H1 (cell line): ENCODE data around the gene HM13. TPM values are rescaled to one million over a fixed set of nuclear protein-coding genes. Genes with fewer than 3 reads are reported as not detected.

ENCODE experiments used
- BACH1 ChIP-seq: IDR thresholded peaks from 2 replicates; pipeline ENCODE4 v1.6.1; 2012; ENCODE audit warnings: low read length, improper control_type of control experiment
- SIN3A ChIP-seq, 2 experiments: IDR thresholded peaks in 1 of 2; conservative IDR thresholded peaks in 1 of 2; 2 replicates each; pipeline ENCODE4 v1.6.1; 2011 to 2012; ENCODE audit warnings: low read length in 2 of 2, improper control_type of control experiment in 1 of 2, low read depth in 1 of 2, mild to moderate bottlenecking in 1 of 2
- polyA plus RNA-seq, 7 experiments: library from polyadenylated mRNA; depleted of rRNA in 3 of 7; stranded (reverse) in 5 of 7; unstranded in 2 of 7; fragments of >200 nt in 5 of 7; fragments of 200-250 nt in 2 of 7; gene quantifications; 1 replicate in 5 of 7; 2 replicates in 1 of 7; 4 replicates in 1 of 7; pipeline versions ENCODE4 v1.2.1 to v1.2.3, GENCODE V29; 2011 to 2013; ENCODE audit warnings: missing spikeins in 2 of 7, mixed read lengths in 2 of 7
- total RNA-seq: library from RNA; stranded (reverse); fragmentation: NEBNext Ultra II Directional; extraction: Animal tissue kit (Norgen Biotek cat#: 25700); gene quantifications from 2 replicates; pipeline ENCODE4 v1.2.1, GENCODE V29; 2021
- TF ChIP-seq, protein P1 (sequence below): fragments of 300-600 bp; sonication (generic); IDR thresholded peaks from 2 replicates; pipeline ENCODE4 v1.7.1; 2012; ENCODE audit warnings: low read length, moderate library complexity, mild to moderate bottlenecking, inconsistent platforms; ENCODE audit not compliant: insufficient replicate concordance
- TF ChIP-seq, protein P2 (sequence below): IDR thresholded peaks from 2 replicates; pipeline ENCODE4 v1.6.1; 2012; ENCODE audit warnings: low read length, inconsistent platforms

The HM13 gene
- total and polyA plus RNA-seq, 2 of the 8 experiments (the other 6 are each of a cell fraction or from before 2014, with no cell fraction given): 118 to 183 TPM

DNA sequence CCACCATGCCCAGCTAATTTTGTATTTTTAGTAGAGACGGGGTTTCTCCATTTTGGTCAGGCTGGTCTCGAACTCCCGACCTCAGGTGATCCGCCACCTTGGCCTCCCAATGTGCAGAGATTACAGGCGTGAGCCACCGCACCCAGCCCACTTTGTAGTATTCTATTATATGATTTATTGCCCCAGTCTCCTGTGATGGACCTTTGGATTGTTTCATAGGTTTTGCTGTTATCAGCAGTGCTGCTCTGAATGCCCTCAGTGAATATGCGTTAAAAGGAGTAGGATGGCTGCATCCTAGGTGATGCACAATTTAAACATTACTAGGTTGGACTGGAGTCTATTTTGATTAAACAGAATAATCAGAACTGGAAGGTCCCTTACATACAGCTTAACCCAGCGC, 101.2 kb downstream of the HM13 start (continued):
- TF ChIP-seq, protein P1, sequence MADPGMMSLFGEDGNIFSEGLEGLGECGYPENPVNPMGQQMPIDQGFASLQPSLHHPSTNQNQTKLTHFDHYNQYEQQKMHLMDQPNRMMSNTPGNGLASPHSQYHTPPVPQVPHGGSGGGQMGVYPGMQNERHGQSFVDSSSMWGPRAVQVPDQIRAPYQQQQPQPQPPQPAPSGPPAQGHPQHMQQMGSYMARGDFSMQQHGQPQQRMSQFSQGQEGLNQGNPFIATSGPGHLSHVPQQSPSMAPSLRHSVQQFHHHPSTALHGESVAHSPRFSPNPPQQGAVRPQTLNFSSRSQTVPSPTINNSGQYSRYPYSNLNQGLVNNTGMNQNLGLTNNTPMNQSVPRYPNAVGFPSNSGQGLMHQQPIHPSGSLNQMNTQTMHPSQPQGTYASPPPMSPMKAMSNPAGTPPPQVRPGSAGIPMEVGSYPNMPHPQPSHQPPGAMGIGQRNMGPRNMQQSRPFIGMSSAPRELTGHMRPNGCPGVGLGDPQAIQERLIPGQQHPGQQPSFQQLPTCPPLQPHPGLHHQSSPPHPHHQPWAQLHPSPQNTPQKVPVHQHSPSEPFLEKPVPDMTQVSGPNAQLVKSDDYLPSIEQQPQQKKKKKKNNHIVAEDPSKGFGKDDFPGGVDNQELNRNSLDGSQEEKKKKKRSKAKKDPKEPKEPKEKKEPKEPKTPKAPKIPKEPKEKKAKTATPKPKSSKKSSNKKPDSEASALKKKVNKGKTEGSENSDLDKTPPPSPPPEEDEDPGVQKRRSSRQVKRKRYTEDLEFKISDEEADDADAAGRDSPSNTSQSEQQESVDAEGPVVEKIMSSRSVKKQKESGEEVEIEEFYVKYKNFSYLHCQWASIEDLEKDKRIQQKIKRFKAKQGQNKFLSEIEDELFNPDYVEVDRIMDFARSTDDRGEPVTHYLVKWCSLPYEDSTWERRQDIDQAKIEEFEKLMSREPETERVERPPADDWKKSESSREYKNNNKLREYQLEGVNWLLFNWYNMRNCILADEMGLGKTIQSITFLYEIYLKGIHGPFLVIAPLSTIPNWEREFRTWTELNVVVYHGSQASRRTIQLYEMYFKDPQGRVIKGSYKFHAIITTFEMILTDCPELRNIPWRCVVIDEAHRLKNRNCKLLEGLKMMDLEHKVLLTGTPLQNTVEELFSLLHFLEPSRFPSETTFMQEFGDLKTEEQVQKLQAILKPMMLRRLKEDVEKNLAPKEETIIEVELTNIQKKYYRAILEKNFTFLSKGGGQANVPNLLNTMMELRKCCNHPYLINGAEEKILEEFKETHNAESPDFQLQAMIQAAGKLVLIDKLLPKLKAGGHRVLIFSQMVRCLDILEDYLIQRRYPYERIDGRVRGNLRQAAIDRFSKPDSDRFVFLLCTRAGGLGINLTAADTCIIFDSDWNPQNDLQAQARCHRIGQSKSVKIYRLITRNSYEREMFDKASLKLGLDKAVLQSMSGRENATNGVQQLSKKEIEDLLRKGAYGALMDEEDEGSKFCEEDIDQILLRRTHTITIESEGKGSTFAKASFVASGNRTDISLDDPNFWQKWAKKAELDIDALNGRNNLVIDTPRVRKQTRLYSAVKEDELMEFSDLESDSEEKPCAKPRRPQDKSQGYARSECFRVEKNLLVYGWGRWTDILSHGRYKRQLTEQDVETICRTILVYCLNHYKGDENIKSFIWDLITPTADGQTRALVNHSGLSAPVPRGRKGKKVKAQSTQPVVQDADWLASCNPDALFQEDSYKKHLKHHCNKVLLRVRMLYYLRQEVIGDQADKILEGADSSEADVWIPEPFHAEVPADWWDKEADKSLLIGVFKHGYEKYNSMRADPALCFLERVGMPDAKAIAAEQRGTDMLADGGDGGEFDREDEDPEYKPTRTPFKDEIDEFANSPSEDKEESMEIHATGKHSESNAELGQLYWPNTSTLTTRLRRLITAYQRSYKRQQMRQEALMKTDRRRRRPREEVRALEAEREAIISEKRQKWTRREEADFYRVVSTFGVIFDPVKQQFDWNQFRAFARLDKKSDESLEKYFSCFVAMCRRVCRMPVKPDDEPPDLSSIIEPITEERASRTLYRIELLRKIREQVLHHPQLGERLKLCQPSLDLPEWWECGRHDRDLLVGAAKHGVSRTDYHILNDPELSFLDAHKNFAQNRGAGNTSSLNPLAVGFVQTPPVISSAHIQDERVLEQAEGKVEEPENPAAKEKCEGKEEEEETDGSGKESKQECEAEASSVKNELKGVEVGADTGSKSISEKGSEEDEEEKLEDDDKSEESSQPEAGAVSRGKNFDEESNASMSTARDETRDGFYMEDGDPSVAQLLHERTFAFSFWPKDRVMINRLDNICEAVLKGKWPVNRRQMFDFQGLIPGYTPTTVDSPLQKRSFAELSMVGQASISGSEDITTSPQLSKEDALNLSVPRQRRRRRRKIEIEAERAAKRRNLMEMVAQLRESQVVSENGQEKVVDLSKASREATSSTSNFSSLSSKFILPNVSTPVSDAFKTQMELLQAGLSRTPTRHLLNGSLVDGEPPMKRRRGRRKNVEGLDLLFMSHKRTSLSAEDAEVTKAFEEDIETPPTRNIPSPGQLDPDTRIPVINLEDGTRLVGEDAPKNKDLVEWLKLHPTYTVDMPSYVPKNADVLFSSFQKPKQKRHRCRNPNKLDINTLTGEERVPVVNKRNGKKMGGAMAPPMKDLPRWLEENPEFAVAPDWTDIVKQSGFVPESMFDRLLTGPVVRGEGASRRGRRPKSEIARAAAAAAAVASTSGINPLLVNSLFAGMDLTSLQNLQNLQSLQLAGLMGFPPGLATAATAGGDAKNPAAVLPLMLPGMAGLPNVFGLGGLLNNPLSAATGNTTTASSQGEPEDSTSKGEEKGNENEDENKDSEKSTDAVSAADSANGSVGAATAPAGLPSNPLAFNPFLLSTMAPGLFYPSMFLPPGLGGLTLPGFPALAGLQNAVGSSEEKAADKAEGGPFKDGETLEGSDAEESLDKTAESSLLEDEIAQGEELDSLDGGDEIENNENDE: no peak
- TF ChIP-seq SIN3A (conservative IDR thresholded peaks at IDR 0.05 in 1 of 2, IDR thresholded peaks at IDR 0.05 in 1 of 2; ENCODE audit: low read depth in 1 of 2, low read length in 2 of 2): no peak
- TF ChIP-seq BACH1: no peak
- TF ChIP-seq, protein P2, sequence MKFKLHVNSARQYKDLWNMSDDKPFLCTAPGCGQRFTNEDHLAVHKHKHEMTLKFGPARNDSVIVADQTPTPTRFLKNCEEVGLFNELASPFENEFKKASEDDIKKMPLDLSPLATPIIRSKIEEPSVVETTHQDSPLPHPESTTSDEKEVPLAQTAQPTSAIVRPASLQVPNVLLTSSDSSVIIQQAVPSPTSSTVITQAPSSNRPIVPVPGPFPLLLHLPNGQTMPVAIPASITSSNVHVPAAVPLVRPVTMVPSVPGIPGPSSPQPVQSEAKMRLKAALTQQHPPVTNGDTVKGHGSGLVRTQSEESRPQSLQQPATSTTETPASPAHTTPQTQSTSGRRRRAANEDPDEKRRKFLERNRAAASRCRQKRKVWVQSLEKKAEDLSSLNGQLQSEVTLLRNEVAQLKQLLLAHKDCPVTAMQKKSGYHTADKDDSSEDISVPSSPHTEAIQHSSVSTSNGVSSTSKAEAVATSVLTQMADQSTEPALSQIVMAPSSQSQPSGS: no peak
